Astrocyte (in vitro differentiated cells and primary cell): ENCODE data around the gene COL15A1.

Experiments used
- EZH2 ChIP-seq: IDR thresholded peaks from 2 replicates; pipeline ENCODE4 v1.6.1; 2012; ENCODE audit warnings: mild to moderate bottlenecking, low read length, inconsistent platforms; ENCODE audit not compliant: insufficient read depth
- TF ChIP-seq, protein P1 (sequence below): IDR thresholded peaks from 2 replicates; pipeline ENCODE4 v1.5.1; 2011; ENCODE audit warnings: low read depth, mild to moderate bottlenecking, inconsistent platforms, low read length, moderate library complexity; ENCODE audit not compliant: insufficient read depth

DNA sequence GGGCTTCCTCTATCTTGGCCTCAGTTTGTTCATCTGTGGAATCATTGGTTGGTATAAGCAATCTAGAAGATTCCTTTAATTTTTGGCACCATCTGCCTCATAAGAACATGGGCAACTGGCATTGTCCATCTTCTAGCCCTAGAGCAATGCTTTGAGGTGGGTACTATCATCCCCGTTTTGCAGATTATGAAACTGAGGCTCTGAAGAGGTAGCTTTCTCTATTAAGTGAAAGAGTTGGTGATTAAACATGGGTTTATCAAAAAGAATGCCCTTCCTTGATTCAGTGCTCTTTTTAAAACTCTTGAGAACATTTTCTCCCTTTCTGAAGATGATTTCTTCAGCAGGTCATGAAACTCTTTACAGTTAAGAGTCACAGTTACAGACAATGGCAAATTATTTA is 118.8 kb downstream of the COL15A1 start:
- TF ChIP-seq, protein P1, sequence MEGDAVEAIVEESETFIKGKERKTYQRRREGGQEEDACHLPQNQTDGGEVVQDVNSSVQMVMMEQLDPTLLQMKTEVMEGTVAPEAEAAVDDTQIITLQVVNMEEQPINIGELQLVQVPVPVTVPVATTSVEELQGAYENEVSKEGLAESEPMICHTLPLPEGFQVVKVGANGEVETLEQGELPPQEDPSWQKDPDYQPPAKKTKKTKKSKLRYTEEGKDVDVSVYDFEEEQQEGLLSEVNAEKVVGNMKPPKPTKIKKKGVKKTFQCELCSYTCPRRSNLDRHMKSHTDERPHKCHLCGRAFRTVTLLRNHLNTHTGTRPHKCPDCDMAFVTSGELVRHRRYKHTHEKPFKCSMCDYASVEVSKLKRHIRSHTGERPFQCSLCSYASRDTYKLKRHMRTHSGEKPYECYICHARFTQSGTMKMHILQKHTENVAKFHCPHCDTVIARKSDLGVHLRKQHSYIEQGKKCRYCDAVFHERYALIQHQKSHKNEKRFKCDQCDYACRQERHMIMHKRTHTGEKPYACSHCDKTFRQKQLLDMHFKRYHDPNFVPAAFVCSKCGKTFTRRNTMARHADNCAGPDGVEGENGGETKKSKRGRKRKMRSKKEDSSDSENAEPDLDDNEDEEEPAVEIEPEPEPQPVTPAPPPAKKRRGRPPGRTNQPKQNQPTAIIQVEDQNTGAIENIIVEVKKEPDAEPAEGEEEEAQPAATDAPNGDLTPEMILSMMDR = no peak
- no peak for TF ChIP-seq EZH2
